ENCODE results near the gene TRMT2A.
"Not testable (repeated sequence)": the region's sequence is repeated elsewhere in the genome, so short reads cannot be mapped to it uniquely, and the experiment has no call there.

The TRMT2A gene
- total RNA-seq = 43.2 to 110 (median 73.4) reads per million in 9 experiments

GRCh38 chr22:20116951-20117632, at the start of gene TRMT2A:
Gene TRMT2A (minus strand): TSS chr22:20117226. CDS start chr22:20116906, 320 bp downstream.
- ATAC-seq (replicated peaks) (peak; percentile 79), DNase-seq (peak; percentile 93 to 94 (median 93))
- H3K4me3 Mint-ChIP-seq = peak within 1 kb of the TSS; percentile 83 to 86
- H3K27me3 Mint-ChIP-seq = no peaks in the 10 kb centered on the region
- H3K27ac Mint-ChIP-seq = peak within 1 kb of the TSS; percentile 90 to 92
- no peaks in the 10 kb centered on the region for H3K9me3 Mint-ChIP-seq
- H3K4me1 Mint-ChIP-seq (ENCODE audit: low read depth in 2 of 2) = peaks cover 17 to 31% of the 10 kb centered on the region in 2 donors
- peaks cover 63% of the 10 kb centered on the region for H3K36me3 Mint-ChIP-seq (ENCODE audit: insufficient read depth)

GRCh38 chr22:20166703-20167102, 49.7 kb upstream of the TRMT2A start:
- DNase-seq (no peak), ATAC-seq (replicated peaks) (no peak)
- Mint-ChIP-seq H3K9me3 (no peaks in the 10 kb centered on the region), H3K4me3 (no peak overlapping the region), H3K27ac (no peak overlapping the region), H3K27me3 (peaks cover 0 to 12% of the 10 kb centered on the region in 2 donors), H3K36me3 (ENCODE audit: insufficient read depth) (peaks cover 10% of the 10 kb centered on the region), H3K4me1 (ENCODE audit: low read depth in 2 of 2) (peaks cover 3% of the 10 kb centered on the region in 2 donors)

GRCh38 chr22:20165913-20166312, 48.9 kb upstream of the TRMT2A start:
- Mint-ChIP-seq H3K36me3 (ENCODE audit: insufficient read depth) (peaks cover 11% of the 10 kb centered on the region), H3K4me3 (no peak overlapping the region), H3K27ac (no peak overlapping the region), H3K27me3 (peaks cover 0 to 9% of the 10 kb centered on the region in 2 donors), H3K4me1 (ENCODE audit: low read depth in 2 of 2) (peaks cover 3% of the 10 kb centered on the region in 2 donors), H3K9me3 (no peaks in the 10 kb centered on the region)
- no peak for DNase-seq
- no peak for ATAC-seq (replicated peaks)

GRCh38 chr22:20165421-20165820, 48.4 kb upstream of the TRMT2A start:
- Mint-ChIP-seq H3K27ac (no peak overlapping the region), H3K27me3 (peaks cover 0 to 4% of the 10 kb centered on the region in 2 donors), H3K4me1 (ENCODE audit: low read depth in 2 of 2) (peaks cover 2 to 3% of the 10 kb centered on the region in 2 donors), H3K9me3 (no peaks in the 10 kb centered on the region), H3K36me3 (ENCODE audit: insufficient read depth) (peaks cover 11% of the 10 kb centered on the region), H3K4me3 (no peak overlapping the region)
- DNase-seq = no peak
- ATAC-seq (replicated peaks) = no peak

- Mint-ChIP-seq H3K4me1 (ENCODE audit: low read depth in 2 of 2) (peaks cover 0 to 3% of the 10 kb centered on the region in 2 donors), H3K4me3 (no peak overlapping the region)
These were observed 47.8 kb upstream of the TRMT2A start for GRCh38 chr22:20164863-20165262.

GRCh38 chr22:20160041-20160440, 43.0 kb upstream of the TRMT2A start:
- H3K27me3 Mint-ChIP-seq = peaks cover 0 to 10% of the 10 kb centered on the region in 2 donors
- H3K9me3 Mint-ChIP-seq = no peaks in the 10 kb centered on the region
- H3K4me1 Mint-ChIP-seq (ENCODE audit: low read depth in 2 of 2) = peaks cover 0 to 7% of the 10 kb centered on the region in 2 donors
- no peak overlapping the region for H3K4me3 Mint-ChIP-seq
- peak overlapping the region in 1 of 2 donors; percentile 73 for H3K27ac Mint-ChIP-seq
- DNase-seq (no peak), ATAC-seq (replicated peaks) (no peak)
- peaks cover 14% of the 10 kb centered on the region for H3K36me3 Mint-ChIP-seq (ENCODE audit: insufficient read depth)

More at GRCh38 chr22:20164863-20165262, 47.8 kb upstream of the TRMT2A start:
- H3K27me3 Mint-ChIP-seq = no peaks in the 10 kb centered on the region
- ATAC-seq (replicated peaks) (no peak), DNase-seq (no peak)
- no peak overlapping the region for H3K27ac Mint-ChIP-seq
- no peaks in the 10 kb centered on the region for H3K9me3 Mint-ChIP-seq
- peaks cover 13% of the 10 kb centered on the region for H3K36me3 Mint-ChIP-seq (ENCODE audit: insufficient read depth)

- H3K9me3 Mint-ChIP-seq; DNase-seq; H3K4me3 Mint-ChIP-seq; H3K27me3 Mint-ChIP-seq; ATAC-seq (replicated peaks); H3K4me1 Mint-ChIP-seq (ENCODE audit: low read depth in 2 of 2): not testable (repeated sequence)
- Mint-ChIP-seq H3K27ac (peak overlapping the region in 1 of 2 donors; percentile 73), H3K36me3 (ENCODE audit: insufficient read depth) (peaks cover 11% of the 10 kb centered on the region)
These were observed 42.5 kb upstream of the TRMT2A start for GRCh38 chr22:20159531-20159930.

- Mint-ChIP-seq H3K9me3 (no peaks in the 10 kb centered on the region), H3K4me3 (no peak overlapping the region), H3K27me3 (peaks cover 0 to 10% of the 10 kb centered on the region in 2 donors), H3K27ac (no peak overlapping the region), H3K4me1 (ENCODE audit: low read depth in 2 of 2) (peaks cover 0 to 4% of the 10 kb centered on the region in 2 donors), H3K36me3 (ENCODE audit: insufficient read depth) (peaks cover 7% of the 10 kb centered on the region)
- ATAC-seq (replicated peaks) (no peak), DNase-seq (no peak)
These were observed 42.0 kb upstream of the TRMT2A start for GRCh38 chr22:20159076-20159475.

- Mint-ChIP-seq H3K4me3 (no peak overlapping the region), H3K27ac (no peak overlapping the region), H3K9me3 (no peaks in the 10 kb centered on the region), H3K27me3 (peaks cover 0 to 10% of the 10 kb centered on the region in 2 donors), H3K36me3 (ENCODE audit: insufficient read depth) (peaks cover 7% of the 10 kb centered on the region), H3K4me1 (ENCODE audit: low read depth in 2 of 2) (peaks cover 0 to 4% of the 10 kb centered on the region in 2 donors)
- no peak for ATAC-seq (replicated peaks)
- DNase-seq = no peak
These were observed 41.5 kb upstream of the TRMT2A start for GRCh38 chr22:20158391-20159036.

- no peaks in the 10 kb centered on the region for H3K9me3 Mint-ChIP-seq
- no peak for DNase-seq
- H3K27ac Mint-ChIP-seq = peak overlapping the region in 1 of 2 donors; percentile 53
- peaks cover 0 to 10% of the 10 kb centered on the region in 2 donors for H3K27me3 Mint-ChIP-seq
- peaks cover 11% of the 10 kb centered on the region for H3K36me3 Mint-ChIP-seq (ENCODE audit: insufficient read depth)
- ATAC-seq (replicated peaks) = no peak
- peaks cover 0 to 4% of the 10 kb centered on the region in 2 donors for H3K4me1 Mint-ChIP-seq (ENCODE audit: low read depth in 2 of 2)
- no peak overlapping the region for H3K4me3 Mint-ChIP-seq
These were observed 40.6 kb upstream of the TRMT2A start for GRCh38 chr22:20157430-20158183.

GRCh38 chr22:20156611-20157429, 39.8 kb upstream of the TRMT2A start:
- DNase-seq (peak; percentile 88 to 93 (median 89)), ATAC-seq (replicated peaks) (peak; percentile 90)
- H3K4me3 Mint-ChIP-seq = no peak overlapping the region
- peak overlapping the region in 1 of 2 donors; percentile 53 for H3K27ac Mint-ChIP-seq
- H3K9me3 Mint-ChIP-seq = no peaks in the 10 kb centered on the region
- peaks cover 9% of the 10 kb centered on the region for H3K36me3 Mint-ChIP-seq (ENCODE audit: insufficient read depth)
- peaks cover 0 to 10% of the 10 kb centered on the region in 2 donors for H3K27me3 Mint-ChIP-seq
- peaks cover 0 to 4% of the 10 kb centered on the region in 2 donors for H3K4me1 Mint-ChIP-seq (ENCODE audit: low read depth in 2 of 2)

- H3K27ac Mint-ChIP-seq = no peak overlapping the region
- peaks cover 7% of the 10 kb centered on the region for H3K36me3 Mint-ChIP-seq (ENCODE audit: insufficient read depth)
- H3K9me3 Mint-ChIP-seq = no peaks in the 10 kb centered on the region
- H3K27me3 Mint-ChIP-seq = peaks cover 0 to 10% of the 10 kb centered on the region in 2 donors
- ATAC-seq (replicated peaks) (no peak), DNase-seq (no peak)
- H3K4me3 Mint-ChIP-seq = no peak overlapping the region
- H3K4me1 Mint-ChIP-seq (ENCODE audit: low read depth in 2 of 2) = peaks cover 0 to 4% of the 10 kb centered on the region in 2 donors
These were observed 39.0 kb upstream of the TRMT2A start for GRCh38 chr22:20156042-20156389.
